Breast epithelium (tissue), 4 donors: Measurements from ENCODE around the gene VKORC1L1. TPM values are rescaled to one million over a fixed set of nuclear protein-coding genes. Genes with fewer than 3 reads are reported as not detected.

Experiments
- DNase-seq, 2 donors: peaks; one replicate each; pipeline ENCODE4 v3.0.0-alpha.2; 2019; ENCODE audit warnings: low spot score in 2 of 2
- H3K27ac ChIP-seq, 2 donors: fragments of 200-600 bp; sonication (generic) in 1 of 2; one replicate each; pipeline ENCODE4 v1.5.1; 2016 to 2019; ENCODE audit warnings: mild to moderate bottlenecking in 1 of 2
- H3K27me3 ChIP-seq, 2 donors: fragments of 200-600 bp; sonication (generic) in 1 of 2; one replicate each; pipeline versions ENCODE4 v1.5.1 to v1.6.0; 2017 to 2019; ENCODE audit warnings: control low read depth in 1 of 2, mild to moderate bottlenecking in 1 of 2
- H3K36me3 ChIP-seq: fragments of 200-600 bp; one replicate; pipeline ENCODE4 v1.5.1; 2019
- H3K4me1 ChIP-seq, 2 donors: fragments of 200-600 bp; sonication (generic); one replicate each; pipeline ENCODE4 v1.5.1; 2016 to 2019; ENCODE audit warnings: control low read depth in 1 of 2
- H3K4me3 ChIP-seq, 3 donors: fragments of 200-600 bp; sonication (generic); 1 replicate in 2 of 3; 2 replicates in 1 of 3; pipeline ENCODE4 v1.5.1; 2016 to 2019; ENCODE audit warnings: mild to moderate bottlenecking in 3 of 3, moderate library complexity in 2 of 3
- H3K9me3 ChIP-seq, 2 donors: fragments of 200-600 bp; sonication (generic) in 1 of 2; one replicate each; pipeline ENCODE4 v1.5.1; 2016 to 2019; ENCODE audit warnings: control low read depth in 1 of 2
- CTCF ChIP-seq, 3 donors: fragments of 450-650 bp; IDR thresholded peaks; one replicate each; pipeline ENCODE4 v1.5.1; 2016 to 2017; ENCODE audit warnings: antibody characterized with exemption in 3 of 3, mild to moderate bottlenecking in 3 of 3, moderate library complexity in 3 of 3
- POLR2A ChIP-seq: fragments of 450-650 bp; IDR thresholded peaks from one replicate; pipeline ENCODE4 v1.6.1; 2016; ENCODE audit warnings: antibody characterized with exemption, mild to moderate bottlenecking, moderate library complexity
- POLR2AphosphoS5 ChIP-seq, 3 donors: sonication (generic); formaldehyde crosslinking; IDR thresholded peaks; one replicate each; pipeline ENCODE4 v1.6.1; 2017; ENCODE audit warnings: antibody characterized with exemption in 3 of 3
- intact Hi-C: fragments of 100-400 bp; cut with DNase I; formaldehyde crosslinking; loops from one replicate; pipeline ENCODE4 v1.15.1; 2023; ENCODE audit warnings: low total_unique reads
- total RNA-seq, 3 donors: library from RNA; depleted of rRNA; stranded (reverse); fragments of >200 nt; gene quantifications; one replicate each; pipeline ENCODE4 v1.1.0, GENCODE V29; 2016

The VKORC1L1 gene
- total RNA-seq, 3 donors from 2014 or later = 21.1 to 84.5 (median 25.9) TPM

- intact Hi-C loops = no loop called here
- DNase-seq = no peak
- Histone ChIP-seq H3K27me3 (no peaks in the 10 kb centered on the region), H3K4me3 (no peak overlapping the region), H3K36me3 (no peaks in the 10 kb centered on the region), H3K9me3 (no peaks in the 10 kb centered on the region), H3K4me1 (no peaks in the 10 kb centered on the region), H3K27ac (no peak overlapping the region)
- TF ChIP-seq CTCF (IDR thresholded peaks at IDR 0.05) (no peak), POLR2A (no peak), POLR2AphosphoS5 (IDR thresholded peaks at IDR 0.05) (no peak)
Measured at GRCh38 chr7:66007232-66007631, 134.4 kb downstream of the VKORC1L1 start.

Other genes starting within 250 kb of the VKORC1L1 start
- 10 to 100 TPM; 27.7 to 35.2 (median 33.8) TPM for gene GUSB, start 109.1 kb downstream of the VKORC1L1 start, total RNA-seq
- 10 to 100 TPM; 31.9 to 39.8 (median 33.1) TPM for gene ASL, start 202.7 kb downstream of the VKORC1L1 start, total RNA-seq
- gene CRCP, start 241.8 kb downstream of the VKORC1L1 start, total RNA-seq = 10 to 100 TPM; 31.5 to 49.8 (median 41.3) TPM